Measurements from ENCODE around the gene KSR1.

The KSR1 gene

GRCh38 chr17:27520491-27521185, 64.4 kb downstream of the KSR1 start:
- H3K27me3 ChIP-seq (ENCODE audit: control insufficient read depth, insufficient read depth, low read length) = no peaks in the 10 kb centered on the region
- H3K4me1 ChIP-seq (ENCODE audit: control insufficient read depth, insufficient read depth, low read length) = peaks cover 73% of the 10 kb centered on the region
- no peaks in the 10 kb centered on the region for H3K36me3 ChIP-seq (ENCODE audit: control insufficient read depth, insufficient read depth, low read length)
- no peak overlapping the region for H3K9ac ChIP-seq (ENCODE audit: low read length)
- no peaks in the 10 kb centered on the region for H3K9me3 ChIP-seq (ENCODE audit: control insufficient read depth, insufficient read depth, low read depth, low read length)
- H3K4me3 ChIP-seq (ENCODE audit: low read depth, low read length) = no peak overlapping the region
- H3K27ac ChIP-seq (ENCODE audit: low read depth, low read length) = no peak overlapping the region

- Histone ChIP-seq H3K9ac (ENCODE audit: low read length) (no peak overlapping the region), H3K27ac (ENCODE audit: low read depth, low read length) (no peak overlapping the region), H3K4me1 (ENCODE audit: control insufficient read depth, insufficient read depth, low read length) (peaks cover 73% of the 10 kb centered on the region), H3K4me3 (ENCODE audit: low read depth, low read length) (no peak overlapping the region), H3K9me3 (ENCODE audit: control insufficient read depth, insufficient read depth, low read depth, low read length) (no peaks in the 10 kb centered on the region), H3K27me3 (ENCODE audit: control insufficient read depth, insufficient read depth, low read length) (no peaks in the 10 kb centered on the region), H3K36me3 (ENCODE audit: control insufficient read depth, insufficient read depth, low read length) (no peaks in the 10 kb centered on the region)
These were observed 65.2 kb downstream of the KSR1 start for GRCh38 chr17:27521281-27522027.

GRCh38 chr17:27522028-27522635, 65.9 kb downstream of the KSR1 start:
- no peak overlapping the region for H3K9ac ChIP-seq (ENCODE audit: low read length)
- peaks cover 79% of the 10 kb centered on the region for H3K4me1 ChIP-seq (ENCODE audit: control insufficient read depth, insufficient read depth, low read length)
- no peaks in the 10 kb centered on the region for H3K36me3 ChIP-seq (ENCODE audit: control insufficient read depth, insufficient read depth, low read length)
- no peaks in the 10 kb centered on the region for H3K9me3 ChIP-seq (ENCODE audit: control insufficient read depth, insufficient read depth, low read depth, low read length)
- H3K4me3 ChIP-seq (ENCODE audit: low read depth, low read length) = no peak overlapping the region
- H3K27ac ChIP-seq (ENCODE audit: low read depth, low read length) = no peak overlapping the region
- H3K27me3 ChIP-seq (ENCODE audit: control insufficient read depth, insufficient read depth, low read length) = no peaks in the 10 kb centered on the region

- no peaks in the 10 kb centered on the region for H3K36me3 ChIP-seq (ENCODE audit: control insufficient read depth, insufficient read depth, low read length)
- no peaks in the 10 kb centered on the region for H3K9me3 ChIP-seq (ENCODE audit: control insufficient read depth, insufficient read depth, low read depth, low read length)
- no peak overlapping the region for H3K27ac ChIP-seq (ENCODE audit: low read depth, low read length)
- peaks cover 69% of the 10 kb centered on the region for H3K4me1 ChIP-seq (ENCODE audit: control insufficient read depth, insufficient read depth, low read length)
- no peak overlapping the region for H3K9ac ChIP-seq (ENCODE audit: low read length)
- no peaks in the 10 kb centered on the region for H3K27me3 ChIP-seq (ENCODE audit: control insufficient read depth, insufficient read depth, low read length)
- no peak overlapping the region for H3K4me3 ChIP-seq (ENCODE audit: low read depth, low read length)
These were observed 67.5 kb downstream of the KSR1 start for GRCh38 chr17:27523712-27524111.

GRCh38 chr17:27524594-27524993, 68.3 kb downstream of the KSR1 start:
- Histone ChIP-seq H3K9ac (ENCODE audit: low read length) (no peak overlapping the region), H3K36me3 (ENCODE audit: control insufficient read depth, insufficient read depth, low read length) (no peaks in the 10 kb centered on the region), H3K27me3 (ENCODE audit: control insufficient read depth, insufficient read depth, low read length) (no peaks in the 10 kb centered on the region), H3K4me1 (ENCODE audit: control insufficient read depth, insufficient read depth, low read length) (peaks cover 67% of the 10 kb centered on the region), H3K4me3 (ENCODE audit: low read depth, low read length) (no peak overlapping the region), H3K9me3 (ENCODE audit: control insufficient read depth, insufficient read depth, low read depth, low read length) (no peaks in the 10 kb centered on the region), H3K27ac (ENCODE audit: low read depth, low read length) (no peak overlapping the region)

- H3K27me3 ChIP-seq (ENCODE audit: control insufficient read depth, insufficient read depth, low read length) = no peaks in the 10 kb centered on the region
- no peaks in the 10 kb centered on the region for H3K9me3 ChIP-seq (ENCODE audit: control insufficient read depth, insufficient read depth, low read depth, low read length)
- no peak overlapping the region for H3K27ac ChIP-seq (ENCODE audit: low read depth, low read length)
- peaks cover 64% of the 10 kb centered on the region for H3K4me1 ChIP-seq (ENCODE audit: control insufficient read depth, insufficient read depth, low read length)
- no peaks in the 10 kb centered on the region for H3K36me3 ChIP-seq (ENCODE audit: control insufficient read depth, insufficient read depth, low read length)
- no peak overlapping the region for H3K4me3 ChIP-seq (ENCODE audit: low read depth, low read length)
- H3K9ac ChIP-seq (ENCODE audit: low read length) = no peak overlapping the region
These were observed 69.1 kb downstream of the KSR1 start for GRCh38 chr17:27525316-27525715.

- no peak overlapping the region for H3K27ac ChIP-seq (ENCODE audit: low read depth, low read length)
- H3K9ac ChIP-seq (ENCODE audit: low read length) = no peak overlapping the region
- no peaks in the 10 kb centered on the region for H3K9me3 ChIP-seq (ENCODE audit: control insufficient read depth, insufficient read depth, low read depth, low read length)
- H3K27me3 ChIP-seq (ENCODE audit: control insufficient read depth, insufficient read depth, low read length) = no peaks in the 10 kb centered on the region
- H3K4me3 ChIP-seq (ENCODE audit: low read depth, low read length) = peak overlapping the region; percentile 7; the same call in 1 of the 2 replicates
- peaks cover 60% of the 10 kb centered on the region for H3K4me1 ChIP-seq (ENCODE audit: control insufficient read depth, insufficient read depth, low read length)
- no peaks in the 10 kb centered on the region for H3K36me3 ChIP-seq (ENCODE audit: control insufficient read depth, insufficient read depth, low read length)
These were observed 69.8 kb downstream of the KSR1 start for GRCh38 chr17:27525836-27526603.

GRCh38 chr17:27526604-27527002, 70.4 kb downstream of the KSR1 start:
- Histone ChIP-seq H3K27ac (ENCODE audit: low read depth, low read length) (no peak overlapping the region), H3K4me3 (ENCODE audit: low read depth, low read length) (peak overlapping the region; percentile 7; the same call in 1 of the 2 replicates), H3K9ac (ENCODE audit: low read length) (no peak overlapping the region)

GRCh38 chr17:27529230-27529796, 73.1 kb downstream of the KSR1 start:
- no peak overlapping the region for H3K9ac ChIP-seq (ENCODE audit: low read length)
- no peak overlapping the region for H3K4me3 ChIP-seq (ENCODE audit: low read depth, low read length)
- H3K27ac ChIP-seq (ENCODE audit: low read depth, low read length) = no peak overlapping the region; the same call in 1 of the 2 replicates
- no peaks in the 10 kb centered on the region for H3K27me3 ChIP-seq (ENCODE audit: control insufficient read depth, insufficient read depth, low read length)
- H3K4me1 ChIP-seq (ENCODE audit: control insufficient read depth, insufficient read depth, low read length) = peaks cover 68% of the 10 kb centered on the region
- no peaks in the 10 kb centered on the region for H3K9me3 ChIP-seq (ENCODE audit: control insufficient read depth, insufficient read depth, low read depth, low read length)
- H3K36me3 ChIP-seq (ENCODE audit: control insufficient read depth, insufficient read depth, low read length) = no peaks in the 10 kb centered on the region

More at GRCh38 chr17:27526604-27527002, 70.4 kb downstream of the KSR1 start:
- Histone ChIP-seq H3K27me3 (ENCODE audit: control insufficient read depth, insufficient read depth, low read length) (no peaks in the 10 kb centered on the region), H3K9me3 (ENCODE audit: control insufficient read depth, insufficient read depth, low read depth, low read length) (no peaks in the 10 kb centered on the region), H3K36me3 (ENCODE audit: control insufficient read depth, insufficient read depth, low read length) (no peaks in the 10 kb centered on the region), H3K4me1 (ENCODE audit: control insufficient read depth, insufficient read depth, low read length) (peaks cover 63% of the 10 kb centered on the region)

GRCh38 chr17:27530764-27531391, 74.6 kb downstream of the KSR1 start:
- Histone ChIP-seq H3K4me1 (ENCODE audit: control insufficient read depth, insufficient read depth, low read length) (peaks cover 69% of the 10 kb centered on the region), H3K4me3 (ENCODE audit: low read depth, low read length) (no peak overlapping the region), H3K27ac (ENCODE audit: low read depth, low read length) (no peak overlapping the region), H3K9ac (ENCODE audit: low read length) (no peak overlapping the region), H3K27me3 (ENCODE audit: control insufficient read depth, insufficient read depth, low read length) (no peaks in the 10 kb centered on the region), H3K9me3 (ENCODE audit: control insufficient read depth, insufficient read depth, low read depth, low read length) (no peaks in the 10 kb centered on the region), H3K36me3 (ENCODE audit: control insufficient read depth, insufficient read depth, low read length) (no peaks in the 10 kb centered on the region)

Measured in HUES6 (cell line).